Trophoblast cell (in vitro differentiated cells and primary cell): ENCODE measurements around the gene COL18A1.
"Not testable (repeated sequence)": the region's sequence is repeated elsewhere in the genome, so short reads cannot be mapped to it uniquely, and the experiment has no call there.

ENCODE experiments used
- DNase-seq, 2 donors: peaks; one replicate each; pipeline ENCODE4 v3.0.0-alpha.2; 2016
- H2AFZ ChIP-seq: 2 replicates; pipeline ENCODE4 v1.6.1; 2013; ENCODE audit warnings: low read length, moderate library complexity, mild to moderate bottlenecking; ENCODE audit not compliant: insufficient read depth, poor library complexity
- H2AK5ac ChIP-seq: 2 replicates; pipeline ENCODE4 v1.6.1; 2013; ENCODE audit warnings: mild to moderate bottlenecking, low read length
- H2BK120ac ChIP-seq: 2 replicates; pipeline ENCODE4 v1.6.1; 2013; ENCODE audit warnings: low read length, mild to moderate bottlenecking, moderate library complexity; ENCODE audit not compliant: insufficient read depth, poor library complexity
- H2BK12ac ChIP-seq: 2 replicates; pipeline ENCODE4 v1.6.1; 2013; ENCODE audit warnings: mild to moderate bottlenecking, low read length, moderate library complexity
- H2BK5ac ChIP-seq: 2 replicates; pipeline ENCODE4 v1.6.1; 2013; ENCODE audit warnings: low read length, low read depth, moderate library complexity, mild to moderate bottlenecking; ENCODE audit not compliant: poor library complexity
- H3K14ac ChIP-seq: 2 replicates; pipeline ENCODE4 v1.6.1; 2013; ENCODE audit warnings: mild to moderate bottlenecking, low read length
- H3K18ac ChIP-seq: 2 replicates; pipeline ENCODE4 v1.6.1; 2013; ENCODE audit warnings: mild to moderate bottlenecking, low read length
- H3K23ac ChIP-seq: 2 replicates; pipeline ENCODE4 v1.6.1; 2013; ENCODE audit warnings: low read length
- H3K27ac ChIP-seq: 2 replicates; pipeline ENCODE4 v1.5.1; 2013; ENCODE audit warnings: low read depth, mild to moderate bottlenecking, inconsistent platforms, low read length, moderate library complexity
- H3K27me3 ChIP-seq: 2 replicates; pipeline ENCODE4 v1.6.1; 2013; ENCODE audit warnings: inconsistent platforms, mild to moderate bottlenecking, low read length, moderate library complexity; ENCODE audit not compliant: insufficient read depth
- H3K36me3 ChIP-seq, 2 experiments: 1 replicate in 1 of 2; 2 replicates in 1 of 2; pipeline ENCODE4 v1.6.1; 2013; ENCODE audit warnings: low read length in 2 of 2, mild to moderate bottlenecking in 2 of 2, moderate library complexity in 1 of 2; ENCODE audit not compliant: insufficient read depth in 2 of 2, control insufficient read depth in 1 of 2
- H3K4ac ChIP-seq: 2 replicates; pipeline ENCODE4 v1.6.1; 2013; ENCODE audit warnings: low read depth, mild to moderate bottlenecking, low read length, moderate library complexity
- H3K4me1 ChIP-seq, 2 experiments: 1 replicate in 1 of 2; 2 replicates in 1 of 2; pipeline ENCODE4 v1.6.1; 2013; ENCODE audit warnings: low read length in 2 of 2, mild to moderate bottlenecking in 2 of 2, moderate library complexity in 1 of 2; ENCODE audit not compliant: insufficient read depth in 2 of 2, control insufficient read depth in 1 of 2
- H3K4me2 ChIP-seq: 2 replicates; pipeline ENCODE4 v1.6.1; 2013; ENCODE audit warnings: inconsistent platforms, mild to moderate bottlenecking, low read length, moderate library complexity
- H3K4me3 ChIP-seq: 2 replicates; pipeline ENCODE4 v1.5.1; 2013; ENCODE audit warnings: mild to moderate bottlenecking, low read depth, low read length, inconsistent platforms
- H3K79me1 ChIP-seq: one replicate; pipeline ENCODE4 v1.6.1; 2013; ENCODE audit warnings: low read length
- H3K79me2 ChIP-seq: 2 replicates; pipeline ENCODE4 v1.6.1; 2013; ENCODE audit warnings: low read length, mild to moderate bottlenecking; ENCODE audit not compliant: control insufficient read depth, insufficient read depth, poor library complexity
- H3K9ac ChIP-seq: 2 replicates; pipeline ENCODE4 v1.6.1; 2013; ENCODE audit warnings: mild to moderate bottlenecking, low read length
- H3K9me3 ChIP-seq: 2 replicates; pipeline ENCODE4 v1.6.1; 2013; ENCODE audit warnings: low read depth, mild to moderate bottlenecking, control low read depth, inconsistent platforms, low read length; ENCODE audit not compliant: insufficient read depth
- H4K12ac ChIP-seq: 2 replicates; pipeline ENCODE4 v1.6.1; 2013; ENCODE audit warnings: low read depth, mild to moderate bottlenecking, low read length, moderate library complexity
- H4K8ac ChIP-seq: 2 replicates; pipeline ENCODE4 v1.6.1; 2013; ENCODE audit warnings: low read depth, mild to moderate bottlenecking, low read length, moderate library complexity
- H4K91ac ChIP-seq: one replicate; pipeline ENCODE4 v1.6.1; 2013; ENCODE audit warnings: low read depth, mild to moderate bottlenecking, low read length, moderate library complexity
- WGBS: extraction: QIAGEN DNeasy Blood & Tissue Kit; methylation state at CpG from one replicate; pipeline ENCODE4 v1.1.7; 2013; ENCODE audit warnings: missing lambda C conversion rate; ENCODE audit not compliant: insufficient read length, insufficient coverage; ENCODE audit errors: extremely low coverage; 5-methylcytosine and 5-hydroxymethylcytosine counted together

Gene COL18A1

GRCh38 chr21:45559216-45560105 is 154.5 kb downstream of the COL18A1 start:
- Histone ChIP-seq H3K9ac (no peak overlapping the region), H3K27me3 (no peaks in the 10 kb centered on the region), H4K8ac (no peak overlapping the region), H3K23ac (no peak overlapping the region), H3K18ac (no peak overlapping the region), H3K4me2 (no peak overlapping the region), H4K91ac (no peak overlapping the region), H3K4me1 (peaks cover 0 to 2% of the 10 kb centered on the region in 2 experiments), H2BK5ac (no peak overlapping the region), H3K9me3 (no peaks in the 10 kb centered on the region), H3K4me3 (no peak overlapping the region), H2AK5ac (no peak overlapping the region), H3K79me2 (no peaks in the 10 kb centered on the region), H3K4ac (no peak overlapping the region), H3K27ac (no peak overlapping the region), H3K14ac (no peak overlapping the region), H2BK120ac (no peak overlapping the region), H2AFZ (no peak overlapping the region), H3K36me3 (no peaks in the 10 kb centered on the region), H4K12ac (no peak overlapping the region), H3K79me1 (peaks cover 3% of the 10 kb centered on the region), H2BK12ac (no peak overlapping the region)
- WGBS = no CpG with 5 or more reads among the region's 29 CpGs
- DNase-seq = no peak

GRCh38 chr21:45560106-45561021 is 155.4 kb downstream of the COL18A1 start:
- H3K9me3 ChIP-seq = no peaks in the 10 kb centered on the region
- no peak overlapping the region for H3K27ac ChIP-seq
- H3K79me1 ChIP-seq = no peaks in the 10 kb centered on the region
- H3K27me3 ChIP-seq = no peaks in the 10 kb centered on the region
- no peak overlapping the region for H4K8ac ChIP-seq
- no peak overlapping the region for H3K23ac ChIP-seq
- H3K9ac ChIP-seq = no peak overlapping the region
- H2BK120ac ChIP-seq = no peak overlapping the region
- H3K4me1 ChIP-seq = peaks cover 0 to 2% of the 10 kb centered on the region in 2 experiments
- no peaks in the 10 kb centered on the region for H3K36me3 ChIP-seq
- no peak overlapping the region for H3K4ac ChIP-seq
- H3K79me2 ChIP-seq = no peaks in the 10 kb centered on the region
- no peak overlapping the region for H4K12ac ChIP-seq
- no peak overlapping the region for H2BK12ac ChIP-seq
- no peak overlapping the region for H3K4me2 ChIP-seq
- H3K18ac ChIP-seq = no peak overlapping the region
- H3K14ac ChIP-seq = no peak overlapping the region
- H2AK5ac ChIP-seq = no peak overlapping the region
- no peak overlapping the region for H3K4me3 ChIP-seq
- H4K91ac ChIP-seq = no peak overlapping the region
- no CpG with 5 or more reads among the region's 30 CpGs for whole genome bisulfite sequencing
- no peak for DNase-seq
- H2AFZ ChIP-seq = no peak overlapping the region
- no peak overlapping the region for H2BK5ac ChIP-seq

GRCh38 chr21:45561241-45561640 is 156.3 kb downstream of the COL18A1 start:
- H2AFZ ChIP-seq, DNase-seq, H2BK120ac ChIP-seq, H3K4me1 ChIP-seq, H4K91ac ChIP-seq, H3K79me2 ChIP-seq, H3K9me3 ChIP-seq, H2BK12ac ChIP-seq, H3K27ac ChIP-seq, H4K8ac ChIP-seq, H3K14ac ChIP-seq, H2BK5ac ChIP-seq, H3K18ac ChIP-seq, H2AK5ac ChIP-seq, H3K23ac ChIP-seq, H3K27me3 ChIP-seq, H3K79me1 ChIP-seq, H3K4me2 ChIP-seq, H3K4ac ChIP-seq, H3K9ac ChIP-seq, H4K12ac ChIP-seq, H3K4me3 ChIP-seq, H3K36me3 ChIP-seq: not testable (repeated sequence)
- no CpG with 5 or more reads among the region's 8 CpGs for WGBS

GRCh38 chr21:45562402-45562801 is 157.4 kb downstream of the COL18A1 start:
- H3K14ac ChIP-seq = no peak overlapping the region
- no peak overlapping the region for H3K4me2 ChIP-seq
- no peak overlapping the region for H4K12ac ChIP-seq
- H2BK120ac ChIP-seq = no peak overlapping the region
- H3K79me2 ChIP-seq = no peaks in the 10 kb centered on the region
- DNase-seq = no peak
- H4K8ac ChIP-seq = no peak overlapping the region
- no peak overlapping the region for H3K18ac ChIP-seq
- no peak overlapping the region for H3K27ac ChIP-seq
- no peaks in the 10 kb centered on the region for H3K79me1 ChIP-seq
- no peak overlapping the region for H2AFZ ChIP-seq
- no peak overlapping the region for H2AK5ac ChIP-seq
- H2BK12ac ChIP-seq = no peak overlapping the region
- no CpG with 5 or more reads among the region's 10 CpGs for WGBS
- no peak overlapping the region for H3K4ac ChIP-seq
- H2BK5ac ChIP-seq = no peak overlapping the region
- H3K9me3 ChIP-seq = no peaks in the 10 kb centered on the region
- no peaks in the 10 kb centered on the region for H3K27me3 ChIP-seq
- H3K23ac ChIP-seq = no peak overlapping the region
- no peak overlapping the region for H3K4me3 ChIP-seq
- H3K9ac ChIP-seq = no peak overlapping the region
- no peak overlapping the region for H4K91ac ChIP-seq
- H3K36me3 ChIP-seq = no peaks in the 10 kb centered on the region
- H3K4me1 ChIP-seq = peaks cover 0 to 2% of the 10 kb centered on the region in 2 experiments
